Lower leg skin (tissue), 4 donors: ENCODE measurements around the gene TEK. TPM values are rescaled to one million over a fixed set of nuclear protein-coding genes. Genes with fewer than 3 reads are reported as not detected.

Experiments
- DNase-seq, 2 donors: peaks; one replicate each; pipeline ENCODE4 v3.0.0-alpha.2; 2019; ENCODE audit warnings: low spot score in 2 of 2
- H3K4me3 ChIP-seq: fragments of 200-600 bp; sonication (generic); 2 replicates; pipeline ENCODE4 v1.5.1; 2017; ENCODE audit warnings: mild to moderate bottlenecking, low read depth; ENCODE audit not compliant: poor library complexity, severe bottlenecking
- CTCF ChIP-seq, 3 donors: fragments of 450-650 bp; IDR thresholded peaks; one replicate each; pipeline ENCODE4 v1.5.1; 2016; ENCODE audit warnings: antibody characterized with exemption in 3 of 3, mild to moderate bottlenecking in 3 of 3, moderate library complexity in 2 of 3
- POLR2A ChIP-seq, 2 donors: fragments of 450-650 bp; IDR thresholded peaks; one replicate each; pipeline ENCODE4 v1.6.1; 2016 to 2017; ENCODE audit warnings: antibody characterized with exemption in 2 of 2, mild to moderate bottlenecking in 1 of 2, moderate library complexity in 1 of 2
- WGBS, 2 donors: methylation state at CpG; one replicate each; pipeline ENCODE4 v1.1.5; 2018; 5-methylcytosine and 5-hydroxymethylcytosine counted together
- intact Hi-C: fragments of 100-400 bp; cut with DNase I; formaldehyde crosslinking; loops from one replicate; pipeline ENCODE4 v1.15.0; 2023; ENCODE audit warnings: low total_unique reads
- total RNA-seq, 4 donors: library from RNA; depleted of rRNA; stranded (reverse); fragments of >200 nt; gene quantifications; one replicate each; pipeline ENCODE4 v1.1.0, GENCODE V29; 2016

TEK gene
- total RNA-seq, 4 donors from 2014 or later = 2.5 to 9.2 (median 3.8) TPM

GRCh38 chr9:27157097-27157496 is 48.1 kb downstream of the TEK start:
- no peak for TF ChIP-seq POLR2A (IDR thresholded peaks at IDR 0.05)
- TF ChIP-seq CTCF (IDR thresholded peaks at IDR 0.05) = no peak
- H3K4me3 ChIP-seq = no peak overlapping the region
- intact Hi-C loops = no loop called here
- DNase-seq = no peak

GRCh38 chr9:27157736-27158135 is 48.7 kb downstream of the TEK start:
- WGBS, 2 donors = 90 to 98% methylated on average over 6 of the region's 6 CpGs
- intact Hi-C loops = no loop called here
- TF ChIP-seq CTCF (IDR thresholded peaks at IDR 0.05) = no peak
- TF ChIP-seq POLR2A (IDR thresholded peaks at IDR 0.05) = no peak
- no peak overlapping the region for H3K4me3 ChIP-seq
- DNase-seq = no peak

GRCh38 chr9:27160636-27161035 is 51.6 kb downstream of the TEK start:
- intact Hi-C loops = no loop called here
- 54 to 66% methylated on average over 2 of the region's 2 CpGs for WGBS, 2 donors
- no peak for TF ChIP-seq CTCF (IDR thresholded peaks at IDR 0.05)
- DNase-seq = no peak
- H3K4me3 ChIP-seq = no peak overlapping the region

- 6 to 10% methylated on average over 2 of the region's 2 CpGs for WGBS, 2 donors
- TF ChIP-seq POLR2A (IDR thresholded peaks at IDR 0.05) (no peak), CTCF (IDR thresholded peaks at IDR 0.05) (no peak)
- intact Hi-C loops = no loop called here
- no peak for DNase-seq
- H3K4me3 ChIP-seq = no peak overlapping the region
Measured at GRCh38 chr9:27162045-27162444, 53.0 kb downstream of the TEK start.

- DNase-seq = no peak
- H3K4me3 ChIP-seq = no peak overlapping the region
- no peak for TF ChIP-seq CTCF (IDR thresholded peaks at IDR 0.05)
- intact Hi-C loops = no loop called here
- 70 to 75% methylated on average over 3 of the region's 3 CpGs for WGBS, 2 donors
Measured at GRCh38 chr9:27165068-27165467, 56.0 kb downstream of the TEK start.

GRCh38 chr9:27165670-27166069 is 56.6 kb downstream of the TEK start:
- intact Hi-C loops = no loop called here
- no peak for DNase-seq
- no peak overlapping the region for H3K4me3 ChIP-seq
- no peak for TF ChIP-seq POLR2A (IDR thresholded peaks at IDR 0.05)
- TF ChIP-seq CTCF (IDR thresholded peaks at IDR 0.05) = no peak
- 83% methylated on average over 10 of the region's 10 CpGs for WGBS, 2 donors
